ENCODE results near the gene GPC5.

The GPC5 gene

DNA sequence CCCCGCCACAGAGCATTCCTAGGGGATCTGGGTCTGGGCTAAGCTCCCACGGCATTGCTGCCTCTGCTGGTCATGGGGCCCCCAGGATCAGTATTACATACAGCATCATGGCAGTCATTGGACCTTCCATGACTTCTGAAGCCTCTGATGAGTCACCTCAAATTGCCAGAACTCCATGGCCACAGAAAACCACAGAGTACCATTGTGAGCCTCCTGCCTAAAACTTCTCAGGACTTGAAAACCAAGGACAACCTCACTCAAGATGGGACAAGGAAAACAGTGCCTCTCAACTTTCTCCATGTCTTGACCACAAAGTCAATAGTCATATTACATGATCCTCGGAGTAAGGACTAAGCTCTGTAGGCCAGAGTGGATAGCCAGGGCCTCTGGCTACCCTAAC, 306.0 kb downstream of the GPC5 start:
- WGBS, result 86% methylated on average over 3 of the region's 3 CpGs
- Histone ChIP-seq H2AFZ (ENCODE audit: low read depth, low read length) (no peak overlapping the region), H3K27ac (ENCODE audit: low read length, poor library complexity, severe bottlenecking) (no peak overlapping the region), H3K9me3 (ENCODE audit: control insufficient read depth, low read length) (no peaks in the 10 kb centered on the region), H3K18ac (ENCODE audit: low read depth in 1 of 2, low read length in 2 of 2) (no peak overlapping the region), H3K4me1 (ENCODE audit: control insufficient read depth, insufficient read depth, low read depth, low read length) (no peaks in the 10 kb centered on the region), H3K4me3 (ENCODE audit: insufficient read depth in 1 of 2, low read depth in 1 of 2, low read length in 2 of 2) (no peak overlapping the region), H3K4ac (ENCODE audit: low read depth in 1 of 2, low read length in 2 of 2) (no peak overlapping the region), H3K14ac (ENCODE audit: low read length in 2 of 2) (no peak overlapping the region), H2BK15ac (ENCODE audit: low read depth, poor library complexity, severe bottlenecking) (no peak overlapping the region), H2AK5ac (ENCODE audit: low read length, severe bottlenecking) (no peak overlapping the region), H3K23ac (ENCODE audit: low read length in 2 of 2) (no peak overlapping the region), H3K27me3 (ENCODE audit: control insufficient read depth in 1 of 2, insufficient read depth in 1 of 2, low read length in 2 of 2) (no peaks in the 10 kb centered on the region), H3K4me2 (ENCODE audit: low read length, poor library complexity, severe bottlenecking) (no peak overlapping the region), H2BK5ac (ENCODE audit: low read depth, low read length, poor library complexity, severe bottlenecking) (no peak overlapping the region), H3K79me1 (replicated peaks; ENCODE audit: low read length, poor library complexity, severe bottlenecking) (no peaks in the 10 kb centered on the region), H4K8ac (ENCODE audit: low read length) (no peak overlapping the region), H2BK120ac (ENCODE audit: low read depth, low read length) (no peak overlapping the region), H4K91ac (ENCODE audit: low read length) (no peak overlapping the region), H3K9ac (ENCODE audit: low read length) (no peak overlapping the region), H3K36me3 (ENCODE audit: control insufficient read depth in 1 of 2, insufficient read depth in 2 of 2, low read depth in 1 of 2, low read length in 2 of 2) (no peaks in the 10 kb centered on the region), H2BK12ac (ENCODE audit: low read length in 2 of 2) (no peak overlapping the region)
- DNase-seq, result no peak

DNA sequence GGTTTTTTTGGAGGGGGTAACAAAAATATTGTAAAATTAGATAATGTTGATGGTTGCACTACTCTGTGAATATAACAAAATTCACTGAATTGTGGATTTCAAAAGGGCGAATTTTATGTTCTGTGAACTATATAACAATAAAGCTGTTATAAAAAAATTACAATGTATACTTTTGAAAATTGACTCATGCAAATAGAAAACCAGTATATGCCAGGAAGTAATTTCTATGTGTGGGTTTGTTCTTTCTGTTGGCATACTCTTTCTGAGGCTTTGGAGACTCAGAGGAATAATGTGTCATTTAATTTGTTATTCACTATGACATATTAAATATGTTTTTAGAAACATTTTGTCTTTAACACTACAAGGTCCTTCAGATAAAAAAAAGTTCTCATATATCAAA, 310.1 kb downstream of the GPC5 start:
- H2BK5ac ChIP-seq (ENCODE audit: low read depth, low read length, poor library complexity, severe bottlenecking), result no peak overlapping the region
- H2BK15ac ChIP-seq (ENCODE audit: low read depth, poor library complexity, severe bottlenecking), result no peak overlapping the region
- no peak overlapping the region for H3K18ac ChIP-seq (ENCODE audit: low read depth in 1 of 2, low read length in 2 of 2)
- no peaks in the 10 kb centered on the region for H3K36me3 ChIP-seq (ENCODE audit: control insufficient read depth in 1 of 2, insufficient read depth in 2 of 2, low read depth in 1 of 2, low read length in 2 of 2)
- no peaks in the 10 kb centered on the region for H3K79me1 ChIP-seq (replicated peaks; ENCODE audit: low read length, poor library complexity, severe bottlenecking)
- no peak overlapping the region for H3K4ac ChIP-seq (ENCODE audit: low read depth in 1 of 2, low read length in 2 of 2)
- no peak overlapping the region for H3K14ac ChIP-seq (ENCODE audit: low read length in 2 of 2)
- H3K4me2 ChIP-seq (ENCODE audit: low read length, poor library complexity, severe bottlenecking), result no peak overlapping the region
- H2BK120ac ChIP-seq (ENCODE audit: low read depth, low read length), result no peak overlapping the region
- H2AFZ ChIP-seq (ENCODE audit: low read depth, low read length), result no peak overlapping the region
- no peak overlapping the region for H2BK12ac ChIP-seq (ENCODE audit: low read length in 2 of 2)
- H4K91ac ChIP-seq (ENCODE audit: low read length), result no peak overlapping the region
- no peak overlapping the region for H4K8ac ChIP-seq (ENCODE audit: low read length)
- DNase-seq, result no peak
- no peak overlapping the region for H3K9ac ChIP-seq (ENCODE audit: low read length)
- H3K27ac ChIP-seq (ENCODE audit: low read length, poor library complexity, severe bottlenecking), result no peak overlapping the region
- H3K9me3 ChIP-seq (ENCODE audit: control insufficient read depth, low read length), result no peaks in the 10 kb centered on the region
- H3K4me3 ChIP-seq (ENCODE audit: insufficient read depth in 1 of 2, low read depth in 1 of 2, low read length in 2 of 2), result no peak overlapping the region
- H3K27me3 ChIP-seq (ENCODE audit: control insufficient read depth in 1 of 2, insufficient read depth in 1 of 2, low read length in 2 of 2), result no peaks in the 10 kb centered on the region
- no peak overlapping the region for H3K23ac ChIP-seq (ENCODE audit: low read length in 2 of 2)
- no CpG with 5 or more reads among the region's 1 CpG for WGBS
- H2AK5ac ChIP-seq (ENCODE audit: low read length, severe bottlenecking), result no peak overlapping the region
- H3K4me1 ChIP-seq (ENCODE audit: control insufficient read depth, insufficient read depth, low read depth, low read length), result no peaks in the 10 kb centered on the region

DNA sequence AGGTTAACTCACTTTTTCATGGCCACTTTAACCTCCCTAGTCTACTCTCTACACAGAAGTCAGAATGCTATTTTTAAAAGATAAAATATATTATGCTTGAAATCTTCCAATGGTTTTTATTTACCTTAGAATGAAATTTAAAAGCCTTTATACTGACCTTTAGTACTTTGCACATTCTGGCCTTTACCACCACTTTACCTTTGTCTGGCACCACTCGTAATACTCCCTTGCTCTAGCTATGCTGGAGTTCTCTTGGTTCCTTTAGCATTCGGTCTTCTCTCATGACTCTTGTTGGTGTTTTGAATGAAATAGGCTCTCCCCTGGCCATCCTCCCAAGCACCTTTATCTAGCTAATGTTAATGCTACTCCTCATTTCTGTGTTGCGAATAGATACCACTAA, 310.8 kb downstream of the GPC5 start:
- H2AK5ac ChIP-seq (ENCODE audit: low read length, severe bottlenecking), result no peak overlapping the region
- no peaks in the 10 kb centered on the region for H3K36me3 ChIP-seq (ENCODE audit: control insufficient read depth in 1 of 2, insufficient read depth in 2 of 2, low read depth in 1 of 2, low read length in 2 of 2)
- no peak overlapping the region for H3K9ac ChIP-seq (ENCODE audit: low read length)
- no peak overlapping the region for H3K4ac ChIP-seq (ENCODE audit: low read depth in 1 of 2, low read length in 2 of 2)
- no peak overlapping the region for H2BK5ac ChIP-seq (ENCODE audit: low read depth, low read length, poor library complexity, severe bottlenecking)
- H3K14ac ChIP-seq (ENCODE audit: low read length in 2 of 2), result no peak overlapping the region
- no peak overlapping the region for H3K27ac ChIP-seq (ENCODE audit: low read length, poor library complexity, severe bottlenecking)
- H3K27me3 ChIP-seq (ENCODE audit: control insufficient read depth in 1 of 2, insufficient read depth in 1 of 2, low read length in 2 of 2), result no peaks in the 10 kb centered on the region
- no peaks in the 10 kb centered on the region for H3K9me3 ChIP-seq (ENCODE audit: control insufficient read depth, low read length)
- H2BK120ac ChIP-seq (ENCODE audit: low read depth, low read length), result no peak overlapping the region
- H2BK12ac ChIP-seq (ENCODE audit: low read length in 2 of 2), result no peak overlapping the region
- H3K4me1 ChIP-seq (ENCODE audit: control insufficient read depth, insufficient read depth, low read depth, low read length), result no peaks in the 10 kb centered on the region
- H3K79me1 ChIP-seq (replicated peaks; ENCODE audit: low read length, poor library complexity, severe bottlenecking), result no peaks in the 10 kb centered on the region
- WGBS, result 96% methylated on average over 3 of the region's 3 CpGs
- H3K4me3 ChIP-seq (ENCODE audit: insufficient read depth in 1 of 2, low read depth in 1 of 2, low read length in 2 of 2), result no peak overlapping the region
- H4K8ac ChIP-seq (ENCODE audit: low read length), result no peak overlapping the region
- no peak for DNase-seq
- H2AFZ ChIP-seq (ENCODE audit: low read depth, low read length), result no peak overlapping the region
- H3K23ac ChIP-seq (ENCODE audit: low read length in 2 of 2), result no peak overlapping the region
- no peak overlapping the region for H3K18ac ChIP-seq (ENCODE audit: low read depth in 1 of 2, low read length in 2 of 2)
- H3K4me2 ChIP-seq (ENCODE audit: low read length, poor library complexity, severe bottlenecking), result no peak overlapping the region
- no peak overlapping the region for H4K91ac ChIP-seq (ENCODE audit: low read length)
- no peak overlapping the region for H2BK15ac ChIP-seq (ENCODE audit: low read depth, poor library complexity, severe bottlenecking)

DNA sequence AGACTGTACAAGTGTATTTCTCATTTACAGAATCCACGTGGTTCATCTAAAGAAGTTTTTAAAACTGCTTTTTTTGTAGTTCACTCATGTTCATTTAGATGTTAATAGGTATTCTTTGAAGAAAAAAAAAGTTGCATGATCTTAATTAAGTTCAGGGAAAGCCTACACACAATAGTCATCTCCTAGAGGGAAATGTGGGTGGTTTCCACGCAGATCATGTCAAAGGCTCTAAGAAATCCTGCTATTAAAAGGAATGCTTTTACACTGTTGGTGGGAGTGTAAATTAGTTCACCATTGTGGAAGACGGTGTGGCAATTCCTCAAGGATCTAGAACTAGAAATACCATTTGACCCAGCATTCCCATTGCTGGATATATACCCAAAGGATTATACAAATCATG, 312.3 kb downstream of the GPC5 start:
- Histone ChIP-seq H3K9ac (ENCODE audit: low read length) (no peak overlapping the region), H4K91ac (ENCODE audit: low read length) (no peak overlapping the region), H3K9me3 (ENCODE audit: control insufficient read depth, low read length) (no peaks in the 10 kb centered on the region), H3K79me1 (replicated peaks; ENCODE audit: low read length, poor library complexity, severe bottlenecking) (no peaks in the 10 kb centered on the region), H2BK5ac (ENCODE audit: low read depth, low read length, poor library complexity, severe bottlenecking) (no peak overlapping the region), H2BK120ac (ENCODE audit: low read depth, low read length) (no peak overlapping the region), H3K14ac (ENCODE audit: low read length in 2 of 2) (no peak overlapping the region), H3K4me2 (ENCODE audit: low read length, poor library complexity, severe bottlenecking) (no peak overlapping the region), H3K4ac (ENCODE audit: low read depth in 1 of 2, low read length in 2 of 2) (no peak overlapping the region), H2BK12ac (ENCODE audit: low read length in 2 of 2) (no peak overlapping the region), H2AFZ (ENCODE audit: low read depth, low read length) (no peak overlapping the region), H3K27me3 (ENCODE audit: control insufficient read depth in 1 of 2, insufficient read depth in 1 of 2, low read length in 2 of 2) (no peaks in the 10 kb centered on the region), H3K36me3 (ENCODE audit: control insufficient read depth in 1 of 2, insufficient read depth in 2 of 2, low read depth in 1 of 2, low read length in 2 of 2) (no peaks in the 10 kb centered on the region), H3K4me3 (ENCODE audit: insufficient read depth in 1 of 2, low read depth in 1 of 2, low read length in 2 of 2) (no peak overlapping the region), H3K4me1 (ENCODE audit: control insufficient read depth, insufficient read depth, low read depth, low read length) (no peaks in the 10 kb centered on the region), H3K18ac (ENCODE audit: low read depth in 1 of 2, low read length in 2 of 2) (no peak overlapping the region), H3K23ac (ENCODE audit: low read length in 2 of 2) (no peak overlapping the region), H4K8ac (ENCODE audit: low read length) (no peak overlapping the region), H3K27ac (ENCODE audit: low read length, poor library complexity, severe bottlenecking) (no peak overlapping the region), H2AK5ac (ENCODE audit: low read length, severe bottlenecking) (no peak overlapping the region), H2BK15ac (ENCODE audit: low read depth, poor library complexity, severe bottlenecking) (no peak overlapping the region)
- 100% methylated on average over 1 of the region's 3 CpGs for WGBS
- DNase-seq, result no peak
